GM23338 (cell line): Measurements from ENCODE around the gene MT2A.

ENCODE experiments used
- CREB1 ChIP-seq: fragments of 250-450 bp; sonication (Bioruptor Pico); IDR thresholded peaks from 2 replicates; pipeline ENCODE4 v1.5.0; 2020; ENCODE audit warnings: low read depth, mild to moderate bottlenecking, moderate library complexity
- EZH2 ChIP-seq: fragments of 200-600 bp; sonication (generic); IDR thresholded peaks from one replicate; pipeline ENCODE4 v1.8.0; 2017; ENCODE audit warnings: antibody characterized with exemption, mild to moderate bottlenecking, low read depth; ENCODE audit not compliant: unreplicated experiment
- EZH2phosphoT487 ChIP-seq: fragments of 200-600 bp; sonication (generic); IDR thresholded peaks from one replicate; pipeline ENCODE4 v1.8.1; 2018; ENCODE audit warnings: antibody characterized with exemption; ENCODE audit not compliant: unreplicated experiment
- JUNB ChIP-seq: IDR thresholded peaks from one replicate; pipeline ENCODE4 v1.6.1; 2016; ENCODE audit warnings: antibody characterized with exemption; ENCODE audit not compliant: unreplicated experiment
- POLR2AphosphoS5 ChIP-seq: IDR thresholded peaks from 2 replicates; pipeline ENCODE4 v1.6.1; 2016; ENCODE audit warnings: antibody characterized with exemption, low read depth
- ZNF114 ChIP-seq: fragments of 250-450 bp; sonication (Bioruptor Pico); IDR thresholded peaks from 2 replicates; pipeline ENCODE4 v1.5.0; 2020; ENCODE audit warnings: mild to moderate bottlenecking, moderate library complexity
- ZNF331 ChIP-seq: fragments of 250-450 bp; sonication (Bioruptor Pico); IDR thresholded peaks from 2 replicates; pipeline ENCODE4 v1.5.0; 2020; ENCODE audit warnings: low read depth, mild to moderate bottlenecking, moderate library complexity
- TF ChIP-seq, protein P1 (sequence below): fragments of 250-450 bp; sonication (Bioruptor Pico); IDR thresholded peaks from 2 replicates; pipeline ENCODE4 v1.5.0; 2020; ENCODE audit warnings: mild to moderate bottlenecking, moderate library complexity
- TF ChIP-seq, protein P2 (sequence below), 2 experiments: fragments of 200-600 bp in 1 of 2; sonication (generic) in 1 of 2; conservative IDR thresholded peaks; 2 replicates each; pipeline versions ENCODE4 v1.5.1 to v1.6.1; 2016 to 2017; ENCODE audit warnings: antibody characterized with exemption in 2 of 2, low read depth in 2 of 2, mild to moderate bottlenecking in 2 of 2, moderate library complexity in 1 of 2
- TF ChIP-seq, protein P3 (sequence below): IDR thresholded peaks from 2 replicates; pipeline ENCODE4 v1.6.1; 2016; ENCODE audit warnings: antibody characterized with exemption
- TF ChIP-seq, protein P4 (sequence below): IDR thresholded peaks from one replicate; pipeline ENCODE4 v1.6.1; 2018; ENCODE audit warnings: antibody characterized with exemption; ENCODE audit not compliant: unreplicated experiment

DNA sequence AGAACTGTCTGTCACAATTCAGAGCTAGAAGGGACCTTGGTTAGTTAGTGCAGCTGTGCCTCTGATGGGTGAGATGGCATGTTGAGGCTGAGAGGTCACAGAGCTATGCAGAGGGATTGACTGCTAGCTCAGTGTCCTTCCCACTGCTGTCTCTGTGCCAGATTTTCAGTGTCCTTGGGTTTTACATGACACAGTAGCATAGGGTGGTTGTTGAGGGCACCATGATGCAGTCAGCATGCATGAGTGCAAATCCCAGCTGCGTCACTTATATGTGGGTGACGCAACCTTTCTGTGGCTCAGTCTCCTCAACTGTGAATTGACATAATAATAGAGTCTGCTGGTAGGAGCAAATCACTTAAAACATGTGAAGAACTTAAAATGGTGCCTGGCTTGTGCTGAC lies 32.8 kb downstream of the MT2A start:
- TF ChIP-seq ZNF331 (no peak), POLR2AphosphoS5 (no peak), EZH2phosphoT487 (no peak), ZNF114 (CRISPR knock-in tag) (no peak), EZH2 (no peak), CREB1 (CRISPR knock-in tag) (no peak), JUNB (no peak)
- TF ChIP-seq, protein P1, sequence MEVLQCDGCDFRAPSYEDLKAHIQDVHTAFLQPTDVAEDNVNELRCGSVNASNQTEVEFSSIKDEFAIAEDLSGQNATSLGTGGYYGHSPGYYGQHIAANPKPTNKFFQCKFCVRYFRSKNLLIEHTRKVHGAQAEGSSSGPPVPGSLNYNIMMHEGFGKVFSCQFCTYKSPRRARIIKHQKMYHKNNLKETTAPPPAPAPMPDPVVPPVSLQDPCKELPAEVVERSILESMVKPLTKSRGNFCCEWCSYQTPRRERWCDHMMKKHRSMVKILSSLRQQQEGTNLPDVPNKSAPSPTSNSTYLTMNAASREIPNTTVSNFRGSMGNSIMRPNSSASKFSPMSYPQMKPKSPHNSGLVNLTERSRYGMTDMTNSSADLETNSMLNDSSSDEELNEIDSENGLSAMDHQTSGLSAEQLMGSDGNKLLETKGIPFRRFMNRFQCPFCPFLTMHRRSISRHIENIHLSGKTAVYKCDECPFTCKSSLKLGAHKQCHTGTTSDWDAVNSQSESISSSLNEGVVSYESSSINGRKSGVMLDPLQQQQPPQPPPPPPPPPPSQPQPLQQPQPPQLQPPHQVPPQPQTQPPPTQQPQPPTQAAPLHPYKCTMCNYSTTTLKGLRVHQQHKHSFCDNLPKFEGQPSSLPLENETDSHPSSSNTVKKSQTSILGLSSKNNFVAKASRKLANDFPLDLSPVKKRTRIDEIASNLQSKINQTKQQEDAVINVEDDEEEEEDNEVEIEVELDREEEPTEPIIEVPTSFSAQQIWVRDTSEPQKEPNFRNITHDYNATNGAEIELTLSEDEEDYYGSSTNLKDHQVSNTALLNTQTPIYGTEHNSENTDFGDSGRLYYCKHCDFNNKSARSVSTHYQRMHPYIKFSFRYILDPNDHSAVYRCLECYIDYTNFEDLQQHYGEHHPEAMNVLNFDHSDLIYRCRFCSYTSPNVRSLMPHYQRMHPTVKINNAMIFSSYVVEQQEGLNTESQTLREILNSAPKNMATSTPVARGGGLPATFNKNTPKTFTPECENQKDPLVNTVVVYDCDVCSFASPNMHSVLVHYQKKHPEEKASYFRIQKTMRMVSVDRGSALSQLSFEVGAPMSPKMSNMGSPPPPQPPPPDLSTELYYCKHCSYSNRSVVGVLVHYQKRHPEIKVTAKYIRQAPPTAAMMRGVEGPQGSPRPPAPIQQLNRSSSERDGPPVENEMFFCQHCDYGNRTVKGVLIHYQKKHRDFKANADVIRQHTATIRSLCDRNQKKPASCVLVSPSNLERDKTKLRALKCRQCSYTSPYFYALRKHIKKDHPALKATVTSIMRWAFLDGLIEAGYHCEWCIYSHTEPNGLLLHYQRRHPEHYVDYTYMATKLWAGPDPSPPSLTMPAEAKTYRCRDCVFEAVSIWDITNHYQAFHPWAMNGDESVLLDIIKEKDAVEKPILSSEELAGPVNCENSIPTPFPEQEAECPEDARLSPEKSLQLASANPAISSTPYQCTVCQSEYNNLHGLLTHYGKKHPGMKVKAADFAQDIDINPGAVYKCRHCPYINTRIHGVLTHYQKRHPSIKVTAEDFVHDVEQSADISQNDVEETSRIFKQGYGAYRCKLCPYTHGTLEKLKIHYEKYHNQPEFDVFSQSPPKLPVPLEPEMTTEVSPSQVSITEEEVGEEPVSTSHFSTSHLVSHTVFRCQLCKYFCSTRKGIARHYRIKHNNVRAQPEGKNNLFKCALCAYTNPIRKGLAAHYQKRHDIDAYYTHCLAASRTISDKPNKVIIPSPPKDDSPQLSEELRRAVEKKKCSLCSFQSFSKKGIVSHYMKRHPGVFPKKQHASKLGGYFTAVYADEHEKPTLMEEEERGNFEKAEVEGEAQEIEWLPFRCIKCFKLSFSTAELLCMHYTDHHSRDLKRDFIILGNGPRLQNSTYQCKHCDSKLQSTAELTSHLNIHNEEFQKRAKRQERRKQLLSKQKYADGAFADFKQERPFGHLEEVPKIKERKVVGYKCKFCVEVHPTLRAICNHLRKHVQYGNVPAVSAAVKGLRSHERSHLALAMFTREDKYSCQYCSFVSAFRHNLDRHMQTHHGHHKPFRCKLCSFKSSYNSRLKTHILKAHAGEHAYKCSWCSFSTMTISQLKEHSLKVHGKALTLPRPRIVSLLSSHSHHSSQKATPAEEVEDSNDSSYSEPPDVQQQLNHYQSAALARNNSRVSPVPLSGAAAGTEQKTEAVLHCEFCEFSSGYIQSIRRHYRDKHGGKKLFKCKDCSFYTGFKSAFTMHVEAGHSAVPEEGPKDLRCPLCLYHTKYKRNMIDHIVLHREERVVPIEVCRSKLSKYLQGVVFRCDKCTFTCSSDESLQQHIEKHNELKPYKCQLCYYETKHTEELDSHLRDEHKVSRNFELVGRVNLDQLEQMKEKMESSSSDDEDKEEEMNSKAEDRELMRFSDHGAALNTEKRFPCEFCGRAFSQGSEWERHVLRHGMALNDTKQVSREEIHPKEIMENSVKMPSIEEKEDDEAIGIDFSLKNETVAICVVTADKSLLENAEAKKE (CRISPR knock-in tag): no peak
- TF ChIP-seq, protein P2, sequence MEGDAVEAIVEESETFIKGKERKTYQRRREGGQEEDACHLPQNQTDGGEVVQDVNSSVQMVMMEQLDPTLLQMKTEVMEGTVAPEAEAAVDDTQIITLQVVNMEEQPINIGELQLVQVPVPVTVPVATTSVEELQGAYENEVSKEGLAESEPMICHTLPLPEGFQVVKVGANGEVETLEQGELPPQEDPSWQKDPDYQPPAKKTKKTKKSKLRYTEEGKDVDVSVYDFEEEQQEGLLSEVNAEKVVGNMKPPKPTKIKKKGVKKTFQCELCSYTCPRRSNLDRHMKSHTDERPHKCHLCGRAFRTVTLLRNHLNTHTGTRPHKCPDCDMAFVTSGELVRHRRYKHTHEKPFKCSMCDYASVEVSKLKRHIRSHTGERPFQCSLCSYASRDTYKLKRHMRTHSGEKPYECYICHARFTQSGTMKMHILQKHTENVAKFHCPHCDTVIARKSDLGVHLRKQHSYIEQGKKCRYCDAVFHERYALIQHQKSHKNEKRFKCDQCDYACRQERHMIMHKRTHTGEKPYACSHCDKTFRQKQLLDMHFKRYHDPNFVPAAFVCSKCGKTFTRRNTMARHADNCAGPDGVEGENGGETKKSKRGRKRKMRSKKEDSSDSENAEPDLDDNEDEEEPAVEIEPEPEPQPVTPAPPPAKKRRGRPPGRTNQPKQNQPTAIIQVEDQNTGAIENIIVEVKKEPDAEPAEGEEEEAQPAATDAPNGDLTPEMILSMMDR (conservative IDR thresholded peaks at IDR 0.05; ENCODE audit: low read depth in 2 of 2): no peak
- TF ChIP-seq, protein P3, sequence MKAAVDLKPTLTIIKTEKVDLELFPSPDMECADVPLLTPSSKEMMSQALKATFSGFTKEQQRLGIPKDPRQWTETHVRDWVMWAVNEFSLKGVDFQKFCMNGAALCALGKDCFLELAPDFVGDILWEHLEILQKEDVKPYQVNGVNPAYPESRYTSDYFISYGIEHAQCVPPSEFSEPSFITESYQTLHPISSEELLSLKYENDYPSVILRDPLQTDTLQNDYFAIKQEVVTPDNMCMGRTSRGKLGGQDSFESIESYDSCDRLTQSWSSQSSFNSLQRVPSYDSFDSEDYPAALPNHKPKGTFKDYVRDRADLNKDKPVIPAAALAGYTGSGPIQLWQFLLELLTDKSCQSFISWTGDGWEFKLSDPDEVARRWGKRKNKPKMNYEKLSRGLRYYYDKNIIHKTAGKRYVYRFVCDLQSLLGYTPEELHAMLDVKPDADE: no peak
- TF ChIP-seq, protein P4, sequence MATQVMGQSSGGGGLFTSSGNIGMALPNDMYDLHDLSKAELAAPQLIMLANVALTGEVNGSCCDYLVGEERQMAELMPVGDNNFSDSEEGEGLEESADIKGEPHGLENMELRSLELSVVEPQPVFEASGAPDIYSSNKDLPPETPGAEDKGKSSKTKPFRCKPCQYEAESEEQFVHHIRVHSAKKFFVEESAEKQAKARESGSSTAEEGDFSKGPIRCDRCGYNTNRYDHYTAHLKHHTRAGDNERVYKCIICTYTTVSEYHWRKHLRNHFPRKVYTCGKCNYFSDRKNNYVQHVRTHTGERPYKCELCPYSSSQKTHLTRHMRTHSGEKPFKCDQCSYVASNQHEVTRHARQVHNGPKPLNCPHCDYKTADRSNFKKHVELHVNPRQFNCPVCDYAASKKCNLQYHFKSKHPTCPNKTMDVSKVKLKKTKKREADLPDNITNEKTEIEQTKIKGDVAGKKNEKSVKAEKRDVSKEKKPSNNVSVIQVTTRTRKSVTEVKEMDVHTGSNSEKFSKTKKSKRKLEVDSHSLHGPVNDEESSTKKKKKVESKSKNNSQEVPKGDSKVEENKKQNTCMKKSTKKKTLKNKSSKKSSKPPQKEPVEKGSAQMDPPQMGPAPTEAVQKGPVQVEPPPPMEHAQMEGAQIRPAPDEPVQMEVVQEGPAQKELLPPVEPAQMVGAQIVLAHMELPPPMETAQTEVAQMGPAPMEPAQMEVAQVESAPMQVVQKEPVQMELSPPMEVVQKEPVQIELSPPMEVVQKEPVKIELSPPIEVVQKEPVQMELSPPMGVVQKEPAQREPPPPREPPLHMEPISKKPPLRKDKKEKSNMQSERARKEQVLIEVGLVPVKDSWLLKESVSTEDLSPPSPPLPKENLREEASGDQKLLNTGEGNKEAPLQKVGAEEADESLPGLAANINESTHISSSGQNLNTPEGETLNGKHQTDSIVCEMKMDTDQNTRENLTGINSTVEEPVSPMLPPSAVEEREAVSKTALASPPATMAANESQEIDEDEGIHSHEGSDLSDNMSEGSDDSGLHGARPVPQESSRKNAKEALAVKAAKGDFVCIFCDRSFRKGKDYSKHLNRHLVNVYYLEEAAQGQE: no peak
